NK-92 (cell line): Measurements from ENCODE around the gene C6orf52.

Experiments used
- DNase-seq: peaks from one replicate; lab custom pipeline; 2025; ENCODE audit not compliant: unreplicated experiment; lab: John Stamatoyannopoulos, UW

The C6orf52 gene

GRCh38 chr6:10658910-10659698, 35.3 kb downstream of the C6orf52 start:
- no peak for DNase-seq

- no peak for DNase-seq
Observed at GRCh38 chr6:10655508-10656055, 38.8 kb downstream of the C6orf52 start.

GRCh38 chr6:10644225-10644624, 50.2 kb downstream of the C6orf52 start:
- DNase-seq = no peak

- no peak for DNase-seq
Observed at GRCh38 chr6:10643201-10643651, 51.2 kb downstream of the C6orf52 start.

GRCh38 chr6:10641528-10641927, 52.9 kb downstream of the C6orf52 start:
- DNase-seq = no peak

GRCh38 chr6:10640412-10640811, 54.0 kb downstream of the C6orf52 start:
- DNase-seq = no peak

GRCh38 chr6:10633216-10633615, 61.2 kb downstream of the C6orf52 start:
- no peak for DNase-seq

- DNase-seq = no peak
Observed at GRCh38 chr6:10630178-10630577, 64.2 kb downstream of the C6orf52 start.

GRCh38 chr6:10627800-10628199, 66.6 kb downstream of the C6orf52 start:
- DNase-seq = no peak

- DNase-seq = no peak
Observed at GRCh38 chr6:10626154-10626741, 68.2 kb downstream of the C6orf52 start.

GRCh38 chr6:10624836-10625235, 69.6 kb downstream of the C6orf52 start:
- DNase-seq = no peak

- no peak for DNase-seq
Observed at GRCh38 chr6:10621847-10622246, 72.6 kb downstream of the C6orf52 start.
